Stimulated activated CD4-positive, alpha-beta T cell treated with anti-CD3 and anti-CD28 coated beads, Interleukin-15, amount 100 ng/mL, for 1 hour (primary cell): ENCODE measurements around the gene PLXNA4.

Source experiments
- DNase-seq, 2 donors: peaks; one replicate each; pipeline ENCODE4 v3.0.0-alpha.2; 2020; ENCODE audit warnings: low read depth in 1 of 2, low spot score in 1 of 2

PLXNA4 gene

DNA sequence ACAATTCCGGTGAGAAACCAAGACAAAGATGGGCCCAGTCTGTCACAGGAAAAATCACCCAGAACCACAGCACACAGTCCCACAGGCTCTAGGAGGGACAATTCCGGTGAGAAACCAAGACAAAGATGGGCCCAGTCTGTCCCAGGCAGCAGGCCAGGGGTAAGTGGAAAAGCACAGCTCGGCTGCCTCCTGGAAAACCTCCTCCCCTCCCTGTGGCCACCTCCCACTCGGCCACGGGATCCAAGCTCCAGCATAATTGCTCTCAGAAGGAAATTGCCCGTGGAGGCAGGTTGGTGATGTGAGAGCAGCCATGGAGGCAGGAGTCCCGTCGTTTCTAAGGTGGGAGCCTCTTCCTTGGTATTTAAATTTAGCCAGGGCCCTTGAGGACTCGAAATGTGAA lies 95.7 kb downstream of the PLXNA4 start:
- no peak for DNase-seq

DNA sequence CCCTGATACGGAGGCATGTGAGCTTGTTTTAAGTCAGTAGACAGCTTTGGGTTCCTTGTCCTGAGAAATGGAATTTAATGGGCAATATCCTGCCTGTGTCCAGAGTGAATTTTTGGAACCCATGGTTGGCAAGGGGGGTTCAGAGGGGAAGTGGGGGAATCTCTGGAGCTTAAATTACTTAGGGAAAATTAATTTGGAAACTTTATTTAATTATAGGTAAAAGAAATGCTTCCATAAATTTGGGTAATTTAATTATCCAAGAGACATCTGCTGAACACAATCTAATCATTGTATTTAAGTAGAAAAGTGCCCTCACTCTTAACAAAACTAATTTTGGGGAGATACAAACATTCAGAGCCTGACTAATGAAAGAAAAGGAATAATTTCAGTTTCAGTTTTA lies 99.7 kb downstream of the PLXNA4 start:
- DNase-seq: no peak

DNA sequence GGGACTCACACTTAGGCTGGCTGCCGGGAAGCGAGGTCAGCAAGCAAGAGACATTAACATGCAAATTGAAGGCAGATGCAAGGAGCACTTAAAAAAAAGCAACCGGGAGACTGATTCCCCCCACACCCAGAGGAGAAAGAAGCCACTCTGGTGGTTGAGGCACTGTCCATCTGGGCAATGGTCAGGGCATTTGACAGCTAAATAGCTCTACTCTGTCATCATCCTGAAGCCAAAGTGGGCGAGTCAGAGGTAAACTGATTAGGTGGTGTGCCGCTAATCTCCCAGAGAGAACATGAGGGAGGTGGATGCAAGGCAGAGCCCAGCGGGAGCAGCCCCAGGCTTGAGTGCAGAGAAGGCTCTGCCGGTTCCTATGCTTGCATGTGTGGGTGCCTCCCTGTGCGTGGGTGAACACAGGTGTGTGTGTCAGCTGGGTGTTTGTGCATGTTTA lies 100.6 kb downstream of the PLXNA4 start:
- no peak for DNase-seq

DNA sequence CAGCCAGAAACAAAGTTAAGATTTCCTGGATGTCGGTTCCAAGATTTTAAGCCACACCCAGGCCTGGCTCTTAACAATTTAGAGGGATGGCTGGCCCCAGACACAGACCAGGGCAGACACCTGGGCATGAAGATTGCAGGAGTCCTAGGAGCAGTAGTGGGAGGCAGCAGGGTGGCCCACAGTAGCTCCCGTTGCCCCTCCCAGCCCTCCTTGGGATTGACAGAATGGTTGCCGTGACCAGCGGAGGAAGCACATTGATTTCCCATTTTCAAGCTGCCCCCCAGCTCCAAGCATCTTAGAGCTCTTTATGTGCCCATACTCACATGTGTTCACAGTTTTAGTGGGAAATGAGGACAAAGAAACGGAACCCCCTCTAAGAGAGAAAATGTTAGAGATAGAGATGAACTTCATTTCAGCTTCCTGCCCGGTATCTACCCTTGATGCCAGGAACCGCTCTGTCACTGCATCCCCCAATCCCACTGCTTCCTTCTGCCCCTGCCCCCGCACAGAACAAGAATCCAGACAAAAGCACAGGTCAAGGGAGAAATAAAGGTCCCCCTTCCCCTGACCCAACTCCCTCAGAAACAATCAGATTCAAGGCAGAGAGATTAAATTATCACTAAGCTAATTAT lies 101.1 kb downstream of the PLXNA4 start:
- no peak for DNase-seq

DNA sequence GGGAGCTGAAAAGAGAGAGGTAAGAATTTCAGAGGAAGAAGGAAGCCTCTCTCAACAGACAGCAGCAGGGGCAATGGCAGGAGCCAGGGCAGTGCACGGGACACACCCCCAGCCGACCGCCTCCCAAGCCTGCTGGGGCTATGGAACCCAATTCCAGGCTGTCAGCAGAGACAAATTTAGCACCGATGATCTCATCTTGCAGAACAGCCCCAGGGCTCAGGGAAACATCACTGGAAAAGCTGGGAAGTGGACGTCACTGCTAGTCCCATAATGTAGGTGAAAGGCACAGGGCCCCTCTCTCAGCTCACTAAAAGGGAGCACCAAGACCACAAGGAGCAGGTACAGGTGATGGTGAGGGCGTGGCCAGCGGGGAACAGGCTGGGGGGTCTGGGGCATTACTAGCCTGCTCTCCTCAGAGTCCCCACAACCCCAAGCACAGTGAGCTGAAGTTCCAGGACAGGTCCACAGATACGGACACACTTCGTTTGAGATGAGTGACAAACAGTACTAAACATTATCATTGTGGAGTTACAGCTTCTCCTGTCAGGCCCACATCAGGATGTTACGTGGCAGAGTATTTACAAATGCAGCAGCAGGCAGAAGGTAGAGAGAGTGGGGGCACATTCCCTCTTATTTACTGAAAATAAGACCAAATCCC lies 103.7 kb downstream of the PLXNA4 start:
- no peak for DNase-seq

DNA sequence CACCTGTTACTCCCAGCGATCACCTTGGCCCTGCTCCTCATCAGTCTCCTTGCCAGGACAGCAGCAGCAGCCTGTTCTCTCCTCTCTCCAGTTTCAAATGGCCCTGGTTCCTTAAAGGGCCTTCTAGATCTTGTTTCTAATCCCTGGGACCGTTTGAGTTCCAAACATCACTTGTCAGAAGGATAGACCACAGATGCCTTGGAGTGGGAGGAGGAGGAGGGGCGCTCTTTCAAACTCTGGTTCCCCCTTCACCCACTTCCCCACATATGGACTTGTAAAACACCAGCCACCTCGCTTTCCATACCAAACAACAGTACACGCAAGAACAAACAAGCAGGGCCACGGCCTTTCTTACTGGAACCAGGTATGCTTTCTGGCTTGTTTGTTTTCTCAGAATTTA lies 104.8 kb downstream of the PLXNA4 start:
- DNase-seq: no peak

DNA sequence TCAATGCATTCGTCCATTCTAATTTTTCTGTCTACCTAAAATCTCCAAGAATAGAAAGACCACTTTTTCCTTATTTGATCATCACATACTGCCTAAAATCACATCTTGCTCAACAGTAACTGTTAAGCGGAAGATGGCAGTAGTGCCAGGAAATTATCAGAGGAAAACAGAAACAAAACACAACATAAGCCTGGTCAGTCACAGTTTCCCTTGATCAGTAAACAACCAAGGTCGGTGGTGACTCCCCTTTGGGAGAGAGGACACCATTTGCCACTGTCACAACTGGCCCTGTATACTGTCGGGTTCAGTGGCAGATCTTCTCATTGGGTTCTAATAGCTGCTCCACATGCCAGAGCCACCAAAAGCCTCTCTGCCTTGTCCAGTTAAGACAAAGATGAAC lies 106.6 kb downstream of the PLXNA4 start:
- DNase-seq: no peak

DNA sequence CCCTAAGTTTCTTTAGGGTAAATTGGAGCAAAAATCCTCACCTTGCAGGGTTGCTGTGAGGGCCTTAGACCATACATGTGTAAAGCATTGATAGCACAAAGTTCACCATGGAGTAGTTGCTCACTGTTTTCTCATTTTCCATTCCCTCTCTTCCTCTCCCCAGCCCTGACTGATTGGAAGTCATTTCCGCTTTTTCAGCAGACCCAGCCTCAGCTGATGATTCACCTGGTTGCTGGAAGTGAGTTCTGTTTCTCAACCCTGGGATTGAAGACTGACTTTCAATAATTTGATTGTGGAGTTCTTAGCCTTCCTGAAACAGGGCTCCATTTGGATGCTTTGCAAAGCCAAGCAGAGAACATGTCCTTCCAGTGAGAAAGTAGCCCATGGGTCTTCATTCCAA lies 107.0 kb downstream of the PLXNA4 start:
- DNase-seq: no peak

DNA sequence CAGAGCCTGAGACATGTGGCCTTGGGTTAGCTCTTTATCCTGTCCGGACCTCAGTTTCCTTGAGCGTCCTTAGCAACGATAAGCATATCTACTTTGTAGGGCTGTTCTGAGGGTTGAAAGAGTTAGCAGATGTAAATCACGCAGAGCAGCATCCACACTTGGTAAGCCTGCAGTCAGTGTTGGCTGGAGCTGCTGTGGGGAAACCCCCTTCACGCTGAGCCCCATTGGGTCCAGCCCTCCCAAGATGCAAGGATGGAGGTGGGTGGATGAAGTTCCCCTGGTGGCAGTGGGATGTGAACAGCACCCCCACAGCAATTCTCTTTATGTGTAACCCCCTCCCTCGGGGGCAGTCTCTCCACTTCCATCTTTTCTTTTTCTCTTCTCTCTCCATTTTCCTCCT lies 109.9 kb downstream of the PLXNA4 start:
- DNase-seq: no peak

DNA sequence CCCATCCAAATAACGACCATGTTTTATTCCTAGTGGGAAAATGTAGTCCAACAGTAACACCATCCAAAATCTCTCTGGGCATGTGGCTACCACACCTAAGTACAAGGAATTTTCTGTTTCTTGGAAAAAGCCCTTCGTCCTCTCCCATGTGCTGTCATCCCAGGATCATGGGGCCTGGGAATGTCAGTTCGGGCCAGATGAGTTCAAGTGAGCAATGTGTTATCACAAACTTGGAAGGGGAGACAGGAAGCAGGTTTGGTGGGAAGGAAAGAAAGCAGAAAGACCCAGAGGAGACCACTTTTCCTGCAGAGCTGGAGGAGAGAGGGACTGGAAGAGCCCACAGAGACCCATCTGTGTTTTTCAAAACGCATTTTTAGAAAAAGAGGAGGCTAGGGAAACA lies 110.8 kb downstream of the PLXNA4 start:
- DNase-seq: no peak

DNA sequence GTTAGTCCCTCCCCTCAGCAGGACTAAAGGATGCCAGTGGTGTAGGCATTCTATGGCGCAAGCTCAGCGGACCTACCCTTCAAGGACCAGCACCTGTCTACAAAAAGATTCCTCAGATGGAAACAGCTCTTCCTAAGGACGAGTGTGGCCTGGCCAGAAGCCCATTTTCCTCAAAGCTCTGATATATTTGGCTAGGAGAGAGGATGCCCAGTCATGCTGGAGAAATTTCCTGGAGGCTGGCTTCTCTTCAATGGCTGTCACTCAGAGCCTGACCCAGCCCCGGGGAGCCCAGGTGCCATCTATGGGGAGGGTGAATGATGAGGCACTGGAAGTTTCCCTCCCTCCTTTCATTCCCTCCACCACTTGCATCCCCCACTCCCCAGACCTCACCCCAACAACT lies 111.5 kb downstream of the PLXNA4 start:
- DNase-seq: no peak

DNA sequence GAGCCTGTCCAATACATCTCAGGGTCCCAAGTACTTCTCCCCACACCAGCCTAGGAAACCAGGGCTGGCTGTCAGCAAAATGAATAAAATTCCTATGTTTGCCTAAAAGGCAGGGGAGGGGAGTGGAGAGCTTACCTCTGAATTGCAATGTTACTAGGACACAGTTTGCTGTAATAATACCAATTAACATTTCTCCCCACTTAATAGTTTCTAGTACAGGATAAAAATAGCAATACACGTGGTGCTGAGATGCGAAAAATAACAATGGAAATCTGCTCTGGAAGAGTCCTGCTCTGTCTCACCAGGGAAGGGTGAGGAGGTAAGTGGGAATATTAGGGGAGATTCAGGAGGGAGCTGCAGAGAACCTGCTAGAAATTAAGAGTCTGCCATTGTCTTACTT lies 112.3 kb downstream of the PLXNA4 start:
- no peak for DNase-seq

DNA sequence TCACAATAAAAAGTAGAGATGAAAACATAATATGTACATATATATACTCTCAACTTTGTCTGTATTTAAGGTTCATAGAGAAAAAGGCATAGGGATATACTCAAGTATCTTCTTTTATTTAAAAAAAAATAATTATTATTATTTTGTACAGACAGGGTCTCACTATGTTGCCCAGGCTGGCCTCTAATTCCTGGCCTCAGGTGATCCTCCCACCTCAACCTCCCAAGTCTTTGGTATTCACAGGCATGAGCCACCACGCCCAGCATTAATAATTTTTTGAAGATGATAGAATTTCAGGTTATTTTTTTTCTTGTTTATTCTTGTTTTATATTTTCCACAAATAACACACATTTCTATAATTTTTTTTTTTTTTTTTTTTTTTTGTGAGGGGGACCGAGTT lies 113.8 kb downstream of the PLXNA4 start:
- DNase-seq: no peak

DNA sequence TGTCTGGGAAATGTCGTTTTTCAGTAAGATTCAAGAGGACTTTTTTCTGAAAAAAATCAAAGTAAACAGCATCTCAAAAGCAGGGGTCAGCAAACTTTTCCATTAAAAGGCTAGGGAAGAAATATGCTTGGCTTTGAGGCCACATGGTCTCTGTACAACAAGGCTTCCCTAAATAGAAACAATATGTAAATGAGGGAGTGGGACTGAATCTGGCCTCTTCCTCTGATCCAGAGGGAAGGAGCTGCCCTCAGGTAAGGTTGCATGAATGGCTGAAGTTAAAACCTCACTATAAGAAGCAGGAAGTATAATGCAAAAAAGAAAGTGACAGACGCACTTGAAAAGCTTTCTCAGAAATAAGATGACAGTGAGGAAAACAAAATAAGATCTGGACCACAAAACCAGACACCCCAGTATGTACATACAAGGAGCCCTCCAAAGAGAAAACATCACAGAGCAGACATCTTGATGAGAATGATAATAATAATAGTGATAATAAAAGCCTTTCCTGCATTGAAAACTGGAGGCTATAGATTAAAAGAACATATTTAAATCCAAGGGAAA lies 115.2 kb downstream of the PLXNA4 start:
- DNase-seq: no peak

DNA sequence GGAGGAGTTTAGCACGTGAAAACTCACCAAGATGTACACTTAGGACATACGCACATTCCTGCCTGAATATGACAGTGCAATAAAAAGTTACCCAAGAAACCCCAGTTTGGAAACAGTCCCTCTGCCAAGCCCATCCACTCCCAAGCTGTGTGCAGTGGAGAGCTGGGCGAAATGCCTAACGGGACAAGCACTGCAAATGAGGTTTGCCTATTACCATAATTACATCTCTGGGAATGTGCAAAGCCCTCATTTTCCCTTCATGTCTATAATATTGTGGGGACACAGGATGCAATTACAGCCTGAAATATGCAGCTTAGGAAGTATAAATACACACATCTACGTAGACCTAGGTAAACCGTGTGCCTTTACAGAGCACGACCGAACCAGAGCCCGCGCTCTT lies 117.5 kb downstream of the PLXNA4 start:
- no peak for DNase-seq

DNA sequence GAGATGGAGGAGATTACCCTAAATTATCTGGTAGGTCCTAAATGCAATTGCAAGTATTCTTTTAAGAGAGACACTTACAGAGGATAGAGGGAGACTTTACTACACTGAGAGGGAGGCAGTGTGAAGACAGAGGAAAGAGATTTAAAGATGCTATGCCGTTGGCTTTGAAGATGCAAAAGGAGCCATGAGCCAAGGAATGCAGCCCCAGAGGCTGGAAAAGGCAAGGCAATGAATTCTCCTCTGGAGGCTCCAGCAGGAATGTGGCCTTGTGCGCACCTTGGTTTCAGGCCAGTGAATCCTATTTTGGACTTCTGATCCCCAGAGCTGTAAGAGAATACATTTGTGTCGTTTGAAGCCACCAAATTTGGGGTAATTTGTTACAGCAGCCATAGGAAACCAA lies 118.6 kb downstream of the PLXNA4 start:
- DNase-seq: no peak

DNA sequence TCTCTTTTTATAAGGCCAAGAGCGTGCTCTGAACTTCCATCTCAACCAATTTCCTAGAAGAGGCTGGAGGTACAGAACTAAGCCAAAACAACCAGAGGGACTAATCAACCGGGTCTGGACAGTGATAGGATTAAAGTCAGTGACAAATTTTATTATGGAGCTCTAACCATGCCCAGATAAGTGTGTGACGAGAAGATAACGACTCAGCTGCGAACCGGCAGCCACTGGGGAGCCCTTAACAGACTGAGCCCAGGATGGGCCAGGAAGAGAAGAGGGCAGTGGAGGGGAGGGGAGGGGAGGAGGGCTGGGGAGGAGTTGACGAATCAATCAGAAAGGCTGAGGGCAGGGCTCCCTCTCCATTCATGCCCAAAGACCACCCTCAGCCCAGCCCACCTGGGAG lies 119.9 kb downstream of the PLXNA4 start:
- DNase-seq: no peak

DNA sequence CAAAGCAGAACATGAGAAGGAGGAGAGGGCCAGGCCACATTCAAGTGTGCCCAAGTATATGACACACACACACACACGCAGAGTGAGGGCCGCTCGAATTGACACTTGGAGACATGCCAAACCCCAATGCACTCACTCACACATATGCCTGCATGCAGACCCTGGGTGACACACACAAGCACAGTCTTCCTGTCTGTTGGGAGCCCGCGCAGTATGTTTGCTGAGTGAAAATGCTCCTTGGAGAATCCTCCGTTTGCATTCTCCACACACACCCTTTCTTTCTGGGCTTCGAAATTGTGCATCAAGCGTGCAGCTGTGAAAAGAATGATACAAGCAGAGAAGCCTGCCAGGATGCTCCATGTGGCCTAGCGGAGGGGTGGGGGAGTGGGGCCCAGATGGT lies 120.9 kb downstream of the PLXNA4 start:
- no peak for DNase-seq

DNA sequence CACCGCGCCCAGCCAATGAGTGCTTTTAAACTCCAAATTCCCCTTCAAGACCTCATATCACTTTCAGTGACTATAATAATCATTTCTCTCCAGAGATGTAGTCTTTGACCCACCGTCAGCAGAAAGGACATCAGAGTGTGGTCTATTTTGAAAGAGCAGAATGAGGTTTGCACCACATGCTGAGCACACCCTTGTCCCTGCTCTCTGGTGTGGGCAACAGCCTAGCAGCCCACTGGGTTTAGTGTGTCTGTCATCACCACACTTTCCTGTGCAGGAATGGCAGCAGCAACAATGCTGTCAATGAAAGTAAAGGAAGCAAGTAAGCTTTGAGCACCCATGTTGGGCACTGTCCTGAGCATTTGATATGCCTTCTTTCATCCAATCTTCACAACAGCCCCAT lies 122.4 kb downstream of the PLXNA4 start:
- no peak for DNase-seq

DNA sequence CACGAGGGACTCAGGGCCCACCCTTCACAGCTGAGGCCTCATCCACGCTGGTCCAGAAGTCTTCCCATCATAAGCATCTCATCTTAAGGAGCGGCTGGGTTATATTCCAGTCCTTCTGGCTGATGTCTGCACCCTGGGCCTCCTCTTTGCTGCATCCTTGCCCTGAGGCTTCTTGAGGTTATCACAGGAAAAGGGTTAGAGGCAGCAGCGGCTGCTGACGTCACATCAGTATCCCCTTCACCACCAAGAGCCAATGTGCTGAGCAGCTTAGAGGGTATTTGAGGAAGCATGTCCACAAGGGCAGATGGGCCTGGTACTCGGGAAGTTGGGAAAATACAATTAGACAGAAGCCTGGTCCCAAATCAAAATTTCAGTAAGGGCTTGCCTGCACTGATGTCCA lies 125.1 kb downstream of the PLXNA4 start:
- no peak for DNase-seq

DNA sequence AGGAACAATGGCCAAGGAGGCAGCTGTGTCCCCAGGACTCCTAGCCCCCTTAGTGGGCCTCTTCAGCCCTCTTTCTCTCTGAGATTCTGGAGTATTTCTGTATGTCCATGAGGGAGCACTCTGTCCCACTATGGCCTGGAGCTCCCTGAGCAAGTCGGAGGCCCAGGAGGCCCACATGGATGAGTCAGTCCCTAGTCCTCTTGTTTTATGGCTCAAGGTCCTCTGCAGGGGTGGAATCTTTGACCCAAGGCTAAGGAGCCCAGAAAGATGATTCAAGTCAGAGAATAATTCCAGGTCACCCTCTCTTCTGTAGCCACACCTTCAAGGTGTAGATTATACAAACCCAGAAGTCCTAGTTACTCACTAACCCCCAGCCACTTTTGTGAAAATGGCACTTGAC lies 125.6 kb downstream of the PLXNA4 start:
- no peak for DNase-seq

DNA sequence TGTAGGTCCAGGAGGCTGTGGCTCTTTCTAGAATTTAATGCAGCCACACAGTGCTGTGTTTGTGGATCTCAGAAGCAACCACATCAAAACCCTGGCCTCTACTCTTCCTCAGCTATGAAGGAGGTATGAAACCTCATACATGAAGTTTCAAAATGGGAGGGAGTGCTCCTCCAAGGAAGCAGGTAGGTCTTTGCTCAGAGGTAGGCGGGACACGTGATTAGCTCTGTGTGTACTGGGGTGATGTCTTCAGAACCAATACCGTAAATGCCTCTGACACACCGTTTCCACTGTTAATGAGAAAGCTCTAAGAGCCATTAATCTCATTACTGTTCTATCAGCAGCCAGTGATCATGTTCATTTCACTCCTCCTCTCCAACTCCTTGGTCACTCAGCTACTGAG lies 126.1 kb downstream of the PLXNA4 start:
- no peak for DNase-seq

DNA sequence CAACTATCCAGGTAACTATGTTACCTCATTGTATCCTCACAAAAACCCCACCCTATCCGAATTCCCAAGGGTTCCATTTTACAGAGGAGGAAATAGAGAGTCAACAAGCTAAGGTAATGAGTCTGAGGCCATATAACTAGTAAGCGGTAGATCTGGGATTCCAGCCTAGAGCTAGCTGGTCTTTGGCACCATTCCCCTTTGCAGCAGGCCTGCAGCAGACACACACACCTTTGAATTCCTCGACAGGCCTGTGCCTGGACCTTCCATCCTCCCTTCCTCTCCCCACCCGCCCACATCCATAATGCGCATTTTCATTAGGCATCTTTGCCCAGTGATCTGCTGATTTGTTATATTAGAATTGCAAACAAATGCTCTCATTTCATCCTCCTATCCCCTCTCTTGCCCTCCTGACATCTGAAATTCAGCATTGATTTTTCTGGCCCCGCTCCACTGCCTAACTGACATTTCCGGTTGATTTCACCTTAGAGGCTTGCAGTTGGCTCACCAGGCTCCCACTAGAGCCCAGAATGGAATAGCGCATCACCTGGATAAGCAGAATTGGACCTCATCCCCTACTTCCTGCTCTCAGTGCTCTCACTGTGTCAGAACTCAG lies 129.5 kb downstream of the PLXNA4 start:
- DNase-seq: no peak
